D721Med (cell line): Measurements from ENCODE around the gene CLTB.

Source experiments
- DNase-seq: peaks from one replicate; pipeline ENCODE4 v3.0.0; 2011; ENCODE audit warnings: low spot score; ENCODE audit not compliant: insufficient read length
- FAIRE-seq: peaks from 2 replicates; lab custom pipeline; 2011; peaks lifted over from hg19 to GRCh38; lab: Jason Lieb, UNC
- TF ChIP-seq, protein P1 (sequence below): IDR thresholded peaks from 2 replicates; pipeline ENCODE4 v1.5.1; 2012; ENCODE audit warnings: mild to moderate bottlenecking, control low read depth; ENCODE audit not compliant: insufficient read depth; ENCODE audit errors: missing control alignments

Gene CLTB, protein sequence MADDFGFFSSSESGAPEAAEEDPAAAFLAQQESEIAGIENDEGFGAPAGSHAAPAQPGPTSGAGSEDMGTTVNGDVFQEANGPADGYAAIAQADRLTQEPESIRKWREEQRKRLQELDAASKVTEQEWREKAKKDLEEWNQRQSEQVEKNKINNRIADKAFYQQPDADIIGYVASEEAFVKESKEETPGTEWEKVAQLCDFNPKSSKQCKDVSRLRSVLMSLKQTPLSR

DNA sequence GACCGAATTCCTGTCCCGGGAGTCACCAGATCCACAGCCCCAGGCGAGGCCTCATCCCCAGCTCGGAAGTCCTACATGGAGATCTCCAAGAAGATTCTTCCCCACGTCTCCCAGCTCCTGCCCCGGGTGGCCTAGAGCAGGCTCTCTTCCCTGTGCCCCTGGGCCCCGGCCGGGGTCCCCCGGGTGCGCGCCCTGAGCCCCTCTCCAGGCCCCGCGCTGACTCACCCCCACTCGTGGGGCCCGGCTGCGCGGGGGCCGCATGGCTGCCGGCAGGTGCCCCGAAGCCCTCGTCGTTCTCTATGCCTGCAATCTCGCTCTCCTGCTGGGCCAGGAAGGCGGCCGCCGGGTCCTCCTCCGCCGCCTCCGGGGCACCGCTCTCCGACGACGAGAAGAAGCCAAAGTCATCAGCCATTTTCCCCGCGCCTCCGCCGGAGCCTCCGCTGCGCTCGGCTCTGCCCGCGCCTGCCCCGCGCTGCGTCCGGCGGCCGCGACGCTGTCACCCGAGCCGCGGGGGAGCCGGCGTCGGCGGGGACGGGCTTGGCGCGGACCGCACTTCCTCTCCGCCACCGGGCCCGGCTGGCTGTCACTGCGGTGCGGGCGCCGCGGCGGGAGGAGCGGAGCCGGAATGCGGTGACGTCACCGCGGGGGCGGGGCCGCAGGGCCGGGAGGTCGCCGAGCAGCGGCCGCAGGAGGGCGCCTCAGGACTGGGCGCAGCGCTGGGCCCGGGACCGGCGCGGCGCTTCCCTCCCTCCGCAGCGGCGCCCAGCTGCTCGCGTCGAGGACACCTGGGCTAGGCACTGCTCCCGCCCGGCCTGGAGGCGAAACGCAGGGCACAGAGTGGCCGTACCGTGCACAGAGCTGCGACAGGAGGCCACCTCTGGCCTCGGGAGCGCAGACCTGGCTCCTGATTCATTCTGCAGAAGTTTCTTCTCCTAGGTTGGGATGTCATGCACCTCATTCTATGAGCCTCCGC is at the start of gene CLTB:
CLTB (minus strand) TSS at position 588 of the 973 bp plus-strand sequence; CDS start at position 412, 176 bp downstream.
- FAIRE-seq, result no peak
- TF ChIP-seq, protein P1, sequence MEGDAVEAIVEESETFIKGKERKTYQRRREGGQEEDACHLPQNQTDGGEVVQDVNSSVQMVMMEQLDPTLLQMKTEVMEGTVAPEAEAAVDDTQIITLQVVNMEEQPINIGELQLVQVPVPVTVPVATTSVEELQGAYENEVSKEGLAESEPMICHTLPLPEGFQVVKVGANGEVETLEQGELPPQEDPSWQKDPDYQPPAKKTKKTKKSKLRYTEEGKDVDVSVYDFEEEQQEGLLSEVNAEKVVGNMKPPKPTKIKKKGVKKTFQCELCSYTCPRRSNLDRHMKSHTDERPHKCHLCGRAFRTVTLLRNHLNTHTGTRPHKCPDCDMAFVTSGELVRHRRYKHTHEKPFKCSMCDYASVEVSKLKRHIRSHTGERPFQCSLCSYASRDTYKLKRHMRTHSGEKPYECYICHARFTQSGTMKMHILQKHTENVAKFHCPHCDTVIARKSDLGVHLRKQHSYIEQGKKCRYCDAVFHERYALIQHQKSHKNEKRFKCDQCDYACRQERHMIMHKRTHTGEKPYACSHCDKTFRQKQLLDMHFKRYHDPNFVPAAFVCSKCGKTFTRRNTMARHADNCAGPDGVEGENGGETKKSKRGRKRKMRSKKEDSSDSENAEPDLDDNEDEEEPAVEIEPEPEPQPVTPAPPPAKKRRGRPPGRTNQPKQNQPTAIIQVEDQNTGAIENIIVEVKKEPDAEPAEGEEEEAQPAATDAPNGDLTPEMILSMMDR, result peak; percentile 69

DNA sequence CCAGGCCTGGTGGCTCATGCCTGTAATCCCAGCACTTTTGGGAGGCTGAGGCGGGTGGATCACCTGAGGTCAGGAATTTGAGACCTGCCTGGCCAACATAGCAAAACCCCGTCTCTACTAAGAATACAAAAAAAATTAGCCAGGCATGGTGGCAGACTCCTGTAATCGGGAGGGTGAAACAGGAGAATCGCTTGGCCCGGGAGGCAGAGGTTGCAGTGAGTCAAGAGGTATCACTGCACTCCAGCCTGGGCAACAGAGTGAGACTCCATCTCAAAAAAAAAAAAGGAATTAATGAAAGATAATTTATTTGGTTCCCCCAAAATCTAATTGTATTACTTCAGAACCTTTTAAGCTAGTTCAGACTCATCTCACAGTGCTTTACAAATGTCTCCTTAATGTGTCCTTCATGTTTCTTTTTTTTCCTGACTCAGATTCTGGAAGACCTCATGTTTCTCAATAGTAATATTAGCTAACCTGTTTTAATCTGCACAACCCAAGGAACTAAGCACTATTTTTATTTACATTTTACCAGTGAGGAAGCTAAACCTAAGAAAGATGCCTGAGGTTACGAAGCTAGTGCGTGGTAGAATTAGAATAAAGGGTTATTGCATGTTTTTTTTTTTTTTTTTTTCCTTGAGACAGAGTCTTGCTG is 46.9 kb upstream of the CLTB start:
- TF ChIP-seq, protein P1, result no peak
- FAIRE-seq (no peak), DNase-seq (no peak)

More for the DNA sequence above, at the start of gene CLTB:
- peak; percentile 85 for DNase-seq

DNA sequence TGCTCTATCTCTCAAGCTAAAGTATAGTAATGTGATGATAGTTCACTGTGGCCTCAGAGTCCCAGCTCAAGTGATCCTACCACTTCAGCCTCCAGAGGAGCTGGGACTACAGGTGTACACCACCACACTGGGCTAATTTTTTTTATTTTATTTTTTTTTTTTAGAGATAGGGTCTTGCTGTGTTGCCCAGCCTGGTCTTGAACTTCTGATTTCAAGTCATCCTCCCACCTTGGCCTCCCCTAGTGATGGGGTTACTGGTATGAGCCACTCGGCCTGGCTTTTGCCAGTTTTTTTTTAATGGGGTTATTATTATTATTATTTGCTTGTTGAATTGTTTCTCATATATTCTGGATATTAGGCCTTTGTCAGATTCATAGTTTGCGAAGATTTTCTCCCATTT is 45.0 kb upstream of the CLTB start:
- no peak for DNase-seq
- no peak for FAIRE-seq
- TF ChIP-seq, protein P1, result no peak

DNA sequence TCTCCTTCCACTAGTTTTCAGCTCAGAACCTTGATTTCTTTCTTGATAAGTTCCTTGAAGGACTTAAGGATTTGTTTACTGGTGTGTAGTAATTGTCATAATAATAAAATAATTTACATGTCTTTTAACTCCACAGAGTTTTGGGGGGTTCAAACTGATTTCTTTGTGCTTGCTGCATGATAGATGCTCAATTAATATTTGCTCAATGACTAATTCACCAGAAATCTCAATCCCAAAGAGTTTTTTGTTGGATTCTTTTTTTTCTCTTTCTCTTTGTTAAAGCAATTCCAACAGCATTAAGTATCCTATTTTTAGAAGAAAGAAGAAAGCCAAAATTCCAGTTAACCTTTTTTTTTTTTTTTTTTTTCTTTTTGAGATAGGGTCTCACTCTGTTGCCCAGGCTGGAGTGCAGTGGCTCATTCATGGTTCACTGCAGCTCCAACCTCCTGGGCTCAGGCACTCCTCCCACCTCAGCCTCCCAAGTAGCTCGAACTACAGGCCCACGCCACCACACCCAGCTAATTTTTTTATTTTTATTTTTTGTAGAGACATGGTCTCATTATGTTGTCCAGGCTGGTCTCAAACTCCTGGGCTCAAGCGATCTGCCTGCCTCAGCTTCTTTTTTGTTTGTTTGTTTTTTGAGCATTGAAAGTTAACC is 42.7 kb upstream of the CLTB start:
- TF ChIP-seq, protein P1, result no peak
- DNase-seq (no peak), FAIRE-seq (no peak)

DNA sequence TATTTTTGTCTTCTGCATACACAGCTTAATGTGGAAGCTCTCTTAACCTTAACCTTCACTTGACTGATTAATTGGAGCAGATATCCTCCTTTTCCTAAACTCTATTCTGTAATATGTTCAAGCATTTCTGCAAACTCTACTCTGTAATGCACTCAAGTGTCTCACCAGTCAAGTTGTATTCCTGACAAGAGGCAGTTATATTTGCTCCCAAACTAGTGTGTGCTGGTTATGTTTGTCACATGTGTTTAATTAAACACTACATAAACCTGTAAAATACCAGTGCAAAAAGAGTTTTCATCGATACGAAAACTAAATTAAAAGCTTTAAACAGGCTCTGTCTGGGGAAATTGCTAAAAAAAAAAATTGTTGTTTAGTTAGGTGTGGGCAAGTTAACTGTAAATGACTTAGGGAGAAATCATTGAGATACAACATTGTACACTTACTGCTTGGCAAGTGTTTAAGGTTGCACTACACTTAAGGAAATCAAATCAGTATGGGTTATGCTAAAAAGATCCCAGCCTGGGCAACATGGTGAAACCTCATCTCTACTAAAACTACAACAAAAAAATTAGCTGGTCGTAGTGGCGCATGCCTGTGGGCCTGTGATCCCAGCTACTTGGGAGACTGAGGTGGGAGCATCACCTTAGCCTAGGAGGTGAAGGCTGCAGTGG is 38.5 kb upstream of the CLTB start:
- no peak for DNase-seq
- TF ChIP-seq, protein P1, result no peak
- FAIRE-seq, result no peak

DNA sequence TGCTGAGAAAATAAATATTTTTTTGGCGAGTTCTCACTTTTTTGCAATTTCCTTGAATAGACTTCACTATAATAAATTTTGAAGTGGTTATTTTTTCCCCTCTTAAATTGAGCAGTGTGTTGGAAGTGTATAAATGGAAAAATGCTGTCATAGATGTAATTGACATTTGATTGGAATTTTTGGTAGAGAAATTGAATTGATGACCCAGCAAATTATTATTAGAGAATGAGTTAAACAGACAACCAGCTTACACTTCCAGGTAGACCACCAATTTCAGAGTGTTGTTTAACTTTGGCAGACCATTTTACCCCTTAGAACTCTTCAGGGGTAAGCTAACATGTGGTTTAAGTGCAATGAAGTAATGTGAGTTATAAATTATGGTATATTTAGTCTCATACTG is 33.7 kb upstream of the CLTB start:
- DNase-seq, result no peak
- TF ChIP-seq, protein P1, result no peak
- FAIRE-seq, result no peak
